Mesendoderm (in vitro differentiated cells): ENCODE data around the gene NOP56.

Experiments used
- DNase-seq: peaks from one replicate; pipeline ENCODE4 v3.0.0; 2013
- H2AK5ac ChIP-seq: 2 replicates; pipeline ENCODE4 v1.6.1; 2013; ENCODE audit warnings: low read length, inconsistent platforms
- H2BK120ac ChIP-seq: 2 replicates; pipeline ENCODE4 v1.6.1; 2013; ENCODE audit warnings: low read depth, mild to moderate bottlenecking, low read length, moderate library complexity, mixed read lengths
- H2BK15ac ChIP-seq: replicated peaks from 2 replicates; pipeline ENCODE4 v1.6.1; 2013; ENCODE audit warnings: low read depth, mild to moderate bottlenecking, moderate library complexity
- H2BK5ac ChIP-seq: 2 replicates; pipeline ENCODE4 v1.6.1; 2013; ENCODE audit warnings: low read length, inconsistent platforms
- H3K18ac ChIP-seq: 2 replicates; pipeline ENCODE4 v1.6.1; 2013; ENCODE audit warnings: mild to moderate bottlenecking, low read length, mixed read lengths
- H3K23ac ChIP-seq: one replicate; pipeline ENCODE4 v1.6.1; 2013; ENCODE audit warnings: low read length
- H3K27ac ChIP-seq: 2 replicates; pipeline ENCODE4 v1.5.1; 2013; ENCODE audit warnings: low read depth, mild to moderate bottlenecking, inconsistent platforms, low read length, moderate library complexity
- H3K27me3 ChIP-seq: 2 replicates; pipeline ENCODE4 v1.6.1; 2013; ENCODE audit warnings: low read length, control low read depth, mild to moderate bottlenecking, inconsistent platforms; ENCODE audit not compliant: insufficient read depth, poor library complexity
- H3K36me3 ChIP-seq: 2 replicates; pipeline ENCODE4 v1.6.1; 2013; ENCODE audit warnings: low read length, inconsistent platforms; ENCODE audit not compliant: control insufficient read depth, insufficient read depth
- H3K4ac ChIP-seq: one replicate; pipeline ENCODE4 v1.6.1; 2013; ENCODE audit warnings: low read depth, mild to moderate bottlenecking, low read length, moderate library complexity
- H3K4me1 ChIP-seq: 2 replicates; pipeline ENCODE4 v1.6.1; 2013; ENCODE audit warnings: low read depth, low read length, inconsistent platforms; ENCODE audit not compliant: control insufficient read depth
- H3K4me2 ChIP-seq: 2 replicates; pipeline ENCODE4 v1.6.1; 2013; ENCODE audit warnings: low read length
- H3K4me3 ChIP-seq: 2 replicates; pipeline ENCODE4 v1.5.1; 2013; ENCODE audit warnings: mild to moderate bottlenecking, low read length
- H3K56ac ChIP-seq: one replicate; pipeline ENCODE4 v1.6.1; 2013; ENCODE audit warnings: low read length
- H3K79me1 ChIP-seq: 2 replicates; pipeline ENCODE4 v1.6.1; 2013; ENCODE audit warnings: low read length, inconsistent platforms
- H3K79me2 ChIP-seq: 2 replicates; pipeline ENCODE4 v1.6.1; 2013; ENCODE audit warnings: mild to moderate bottlenecking, low read length; ENCODE audit not compliant: control insufficient read depth, insufficient read depth
- H3K9ac ChIP-seq: 2 replicates; pipeline ENCODE4 v1.6.1; 2013; ENCODE audit warnings: low read length, inconsistent platforms
- H4K5ac ChIP-seq: one replicate; pipeline ENCODE4 v1.6.1; 2013; ENCODE audit warnings: low read length
- H4K8ac ChIP-seq: one replicate; pipeline ENCODE4 v1.6.1; 2013; ENCODE audit warnings: low read depth, mild to moderate bottlenecking, control low read depth, low read length, moderate library complexity
- WGBS: extraction: QIAGEN DNeasy Blood & Tissue Kit; methylation state at CpG from one replicate; pipeline ENCODE4 v1.1.7; 2013; ENCODE audit warnings: low lambda C conversion rate, missing lambda C conversion rate; ENCODE audit not compliant: insufficient coverage; ENCODE audit errors: extremely low coverage; 5-methylcytosine and 5-hydroxymethylcytosine counted together

NOP56 gene

DNA sequence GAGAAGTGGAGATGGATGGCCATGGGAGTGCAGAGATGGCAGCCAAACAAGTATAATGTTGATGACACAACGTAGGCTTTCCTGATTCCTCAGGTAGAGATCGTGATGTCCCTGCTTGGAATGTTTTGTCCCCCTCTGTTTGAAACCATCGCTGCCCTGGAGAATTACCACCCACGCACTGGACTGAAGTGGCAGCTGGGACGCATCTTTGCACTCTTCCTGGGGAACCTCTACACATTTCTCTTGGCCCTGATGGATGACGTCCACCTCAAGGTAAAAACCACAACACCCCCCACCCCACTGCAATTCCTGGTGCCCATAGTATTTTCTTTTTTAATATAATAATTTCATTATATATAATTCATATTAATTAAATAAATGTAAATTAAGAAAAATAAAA is 42.1 kb upstream of the NOP56 start:
- H3K18ac ChIP-seq, result no peak overlapping the region
- no peak overlapping the region for H2AK5ac ChIP-seq
- no peaks in the 10 kb centered on the region for H3K4me1 ChIP-seq
- no peaks in the 10 kb centered on the region for H3K79me2 ChIP-seq
- H3K4me3 ChIP-seq, result no peak overlapping the region
- H2BK5ac ChIP-seq, result no peak overlapping the region
- H4K5ac ChIP-seq, result no peak overlapping the region
- no peak overlapping the region for H3K9ac ChIP-seq
- H4K8ac ChIP-seq, result no peak overlapping the region
- no peak overlapping the region for H3K27ac ChIP-seq
- no peaks in the 10 kb centered on the region for H3K79me1 ChIP-seq
- no peaks in the 10 kb centered on the region for H3K36me3 ChIP-seq
- H3K4me2 ChIP-seq, result no peak overlapping the region
- no peak overlapping the region for H2BK15ac ChIP-seq
- H3K27me3 ChIP-seq, result no peaks in the 10 kb centered on the region
- no peak for DNase-seq
- no peak overlapping the region for H3K4ac ChIP-seq
- H3K23ac ChIP-seq, result no peak overlapping the region
- H2BK120ac ChIP-seq, result no peak overlapping the region
- no CpG with 5 or more reads among the region's 6 CpGs for WGBS
- H3K56ac ChIP-seq, result no peak overlapping the region

DNA sequence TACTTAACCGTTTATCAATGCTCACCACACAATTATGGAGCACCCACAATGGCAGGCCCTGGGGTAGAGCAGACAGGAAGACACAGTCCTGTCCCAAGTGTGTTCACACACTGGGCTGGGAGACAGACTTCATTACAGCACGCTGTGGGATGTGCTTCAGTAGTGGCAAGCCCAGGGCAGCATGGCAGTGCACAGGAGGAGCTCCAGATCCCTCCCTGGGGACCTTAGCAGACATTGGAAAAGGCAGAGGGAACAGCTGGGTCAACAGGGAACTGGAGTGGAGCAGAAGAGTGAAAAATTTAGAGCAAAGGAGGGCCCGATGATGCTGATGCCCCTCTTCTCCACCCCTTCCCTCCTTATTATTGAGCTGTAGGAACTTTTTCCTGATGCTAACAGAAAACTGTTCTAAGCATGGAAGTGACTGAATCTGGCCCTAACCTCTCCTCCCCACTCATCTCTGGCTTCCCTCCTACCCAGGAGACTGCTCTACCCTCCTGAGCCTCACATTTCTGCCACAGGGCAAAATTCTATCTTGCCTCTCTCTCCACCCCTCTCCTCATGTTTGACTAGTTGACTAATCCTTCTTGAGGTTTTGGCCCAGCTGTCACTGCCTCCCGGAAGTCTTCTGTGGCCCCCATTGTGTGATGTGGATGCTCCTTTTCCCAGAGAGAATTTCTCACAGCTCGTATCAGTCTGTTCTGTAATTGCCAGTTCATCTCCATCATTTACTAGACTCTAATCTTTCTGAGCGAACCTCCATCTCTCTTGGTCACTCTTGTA is 41.3 kb upstream of the NOP56 start:
- no peak overlapping the region for H3K27ac ChIP-seq
- WGBS, result no CpG with 5 or more reads among the region's 6 CpGs

GRCh38 chr20:2612073-2612472 is 40.4 kb upstream of the NOP56 start:
- no peaks in the 10 kb centered on the region for H3K36me3 ChIP-seq
- no peak overlapping the region for H4K5ac ChIP-seq
- H2BK15ac ChIP-seq, result no peak overlapping the region
- no peak overlapping the region for H2AK5ac ChIP-seq
- H3K4me1 ChIP-seq, result no peaks in the 10 kb centered on the region
- no peak overlapping the region for H3K27ac ChIP-seq
- no peak overlapping the region for H3K4ac ChIP-seq
- no peak for DNase-seq
- no peak overlapping the region for H2BK120ac ChIP-seq
- H3K18ac ChIP-seq, result no peak overlapping the region
- H3K79me2 ChIP-seq, result no peaks in the 10 kb centered on the region
- H3K79me1 ChIP-seq, result no peaks in the 10 kb centered on the region
- H2BK5ac ChIP-seq, result no peak overlapping the region
- H3K4me3 ChIP-seq, result no peak overlapping the region
- H3K56ac ChIP-seq, result no peak overlapping the region
- H3K4me2 ChIP-seq, result no peak overlapping the region
- no peak overlapping the region for H3K9ac ChIP-seq
- no peaks in the 10 kb centered on the region for H3K27me3 ChIP-seq
- H3K23ac ChIP-seq, result no peak overlapping the region
- H4K8ac ChIP-seq, result no peak overlapping the region
- WGBS, result no CpG with 5 or more reads among the region's 3 CpGs

More for the DNA sequence above, 41.3 kb upstream of the NOP56 start:
- no peak overlapping the region for H4K5ac ChIP-seq
- H2BK15ac ChIP-seq, result no peak overlapping the region
- no peak overlapping the region for H3K23ac ChIP-seq
- no peak overlapping the region for H3K4me2 ChIP-seq
- no peak overlapping the region for H3K4ac ChIP-seq
- H3K9ac ChIP-seq, result no peak overlapping the region
- no peak overlapping the region for H4K8ac ChIP-seq
- H2BK5ac ChIP-seq, result no peak overlapping the region
- H2BK120ac ChIP-seq, result no peak overlapping the region
- no peak overlapping the region for H3K4me3 ChIP-seq
- no peaks in the 10 kb centered on the region for H3K27me3 ChIP-seq
- no peaks in the 10 kb centered on the region for H3K79me1 ChIP-seq
- H3K18ac ChIP-seq, result no peak overlapping the region
- no peak overlapping the region for H2AK5ac ChIP-seq
- no peak overlapping the region for H3K56ac ChIP-seq
- H3K79me2 ChIP-seq, result no peaks in the 10 kb centered on the region
- H3K4me1 ChIP-seq, result no peaks in the 10 kb centered on the region
- DNase-seq, result no peak
- no peaks in the 10 kb centered on the region for H3K36me3 ChIP-seq

- no peak overlapping the region for H3K4me2 ChIP-seq
- no peak overlapping the region for H3K4me3 ChIP-seq
- no peak overlapping the region for H3K27ac ChIP-seq
- no peak overlapping the region for H4K8ac ChIP-seq
- H3K36me3 ChIP-seq, result no peaks in the 10 kb centered on the region
- H3K4ac ChIP-seq, result no peak overlapping the region
- WGBS, result no CpG with 5 or more reads among the region's 9 CpGs
- H2AK5ac ChIP-seq, result no peak overlapping the region
- no peaks in the 10 kb centered on the region for H3K79me1 ChIP-seq
- H3K56ac ChIP-seq, result no peak overlapping the region
- no peak overlapping the region for H3K9ac ChIP-seq
- no peak overlapping the region for H2BK120ac ChIP-seq
- peaks cover 2% of the 10 kb centered on the region for H3K27me3 ChIP-seq
- no peaks in the 10 kb centered on the region for H3K79me2 ChIP-seq
- no peaks in the 10 kb centered on the region for H3K4me1 ChIP-seq
- H2BK15ac ChIP-seq, result no peak overlapping the region
- H3K18ac ChIP-seq, result no peak overlapping the region
- H4K5ac ChIP-seq, result no peak overlapping the region
- no peak overlapping the region for H3K23ac ChIP-seq
- no peak overlapping the region for H2BK5ac ChIP-seq
- no peak for DNase-seq
These were observed 35.8 kb upstream of the NOP56 start for GRCh38 chr20:2616634-2617033.

- Histone ChIP-seq H3K36me3 (no peaks in the 10 kb centered on the region), H3K4me3 (no peak overlapping the region), H2BK5ac (no peak overlapping the region), H2BK15ac (no peak overlapping the region), H3K18ac (no peak overlapping the region), H3K23ac (no peak overlapping the region), H3K4me1 (no peaks in the 10 kb centered on the region), H2BK120ac (no peak overlapping the region), H3K9ac (no peak overlapping the region), H3K79me1 (no peaks in the 10 kb centered on the region), H4K8ac (no peak overlapping the region), H3K27ac (no peak overlapping the region), H4K5ac (no peak overlapping the region), H3K27me3 (peaks cover 2% of the 10 kb centered on the region), H3K4me2 (no peak overlapping the region), H3K4ac (no peak overlapping the region), H3K56ac (no peak overlapping the region), H3K79me2 (no peaks in the 10 kb centered on the region), H2AK5ac (no peak overlapping the region)
- no peak for DNase-seq
- WGBS, result no CpG with 5 or more reads among the region's 16 CpGs
These were observed 35.2 kb upstream of the NOP56 start for GRCh38 chr20:2617099-2617714.
